ENCODE data around the gene CSPG4. TPM values are rescaled to one million over a fixed set of nuclear protein-coding genes. Genes with fewer than 3 reads are reported as not detected.

The CSPG4 gene
- total RNA-seq, 2 experiments from 2014 or later, result 0.07 TPM; not detected in 1

GRCh38 chr15:75653347-75653913 is 59.2 kb downstream of the CSPG4 start:
- Mint-ChIP-seq H3K36me3 (no peaks in the 10 kb centered on the region), H3K9me3 (ENCODE audit: low read depth) (no peaks in the 10 kb centered on the region), H3K4me1 (peaks cover 16% of the 10 kb centered on the region), H3K27ac (no peak overlapping the region), H3K4me3 (no peak overlapping the region), H3K27me3 (peaks cover 7% of the 10 kb centered on the region)
- CTCF ChIA-PET, result interaction anchor here (1.2 kb wide), 1 partner anchor 12 kb away, joined by 3 read pairs; no protein-coding TSS in a partner anchor
- ATAC-seq, result no peak
- no peak for DNase-seq

GRCh38 chr15:75651810-75652543 is 60.7 kb downstream of the CSPG4 start:
- CTCF ChIA-PET, result interaction anchor here (1.1 to 2.0 kb wide), 6 partner anchors 11 to 317 kb away, joined by 3 to 19 read pairs (median 4); partner anchors contain the start of genes COMMD4 and IMP3
- H3K36me3 Mint-ChIP-seq, result no peaks in the 10 kb centered on the region
- no peaks in the 10 kb centered on the region for H3K9me3 Mint-ChIP-seq (ENCODE audit: low read depth)
- ATAC-seq (no peak), DNase-seq (no peak)
- H3K27me3 Mint-ChIP-seq, result peaks cover 9% of the 10 kb centered on the region
- H3K4me3 Mint-ChIP-seq, result no peak overlapping the region
- H3K4me1 Mint-ChIP-seq, result peaks cover 21% of the 10 kb centered on the region
- H3K27ac Mint-ChIP-seq, result peak overlapping the region; percentile 74

GRCh38 chr15:75650908-75651809 is 61.5 kb downstream of the CSPG4 start:
- H3K9me3 Mint-ChIP-seq (ENCODE audit: low read depth), result no peaks in the 10 kb centered on the region
- peaks cover 26% of the 10 kb centered on the region for H3K4me1 Mint-ChIP-seq
- no peak overlapping the region for H3K4me3 Mint-ChIP-seq
- CTCF ChIA-PET, result interaction anchor here (0.6 to 2.0 kb wide), 6 partner anchors 10 to 316 kb away, joined by 3 to 19 read pairs (median 4); partner anchors contain the start of genes COMMD4 and IMP3
- no peaks in the 10 kb centered on the region for H3K36me3 Mint-ChIP-seq
- peak overlapping the region; percentile 74 for H3K27ac Mint-ChIP-seq
- ATAC-seq (peak; percentile 21), DNase-seq (peak; percentile 52)
- H3K27me3 Mint-ChIP-seq, result peaks cover 17% of the 10 kb centered on the region

GRCh38 chr15:75649848-75650247 is 62.8 kb downstream of the CSPG4 start:
- no peak overlapping the region for H3K27ac Mint-ChIP-seq
- H3K4me3 Mint-ChIP-seq, result no peak overlapping the region
- H3K9me3 Mint-ChIP-seq (ENCODE audit: low read depth), result no peaks in the 10 kb centered on the region
- CTCF ChIA-PET, result interaction anchor here (0.5 kb wide), 1 partner anchor 9 kb away, joined by 3 read pairs; no protein-coding TSS in a partner anchor
- DNase-seq (no peak), ATAC-seq (no peak)
- peaks cover 19% of the 10 kb centered on the region for H3K27me3 Mint-ChIP-seq
- H3K36me3 Mint-ChIP-seq, result no peaks in the 10 kb centered on the region
- peaks cover 26% of the 10 kb centered on the region for H3K4me1 Mint-ChIP-seq

- H3K4me3 Mint-ChIP-seq, result peak overlapping the region; percentile 76
- peaks cover 19% of the 10 kb centered on the region for H3K27me3 Mint-ChIP-seq
- no peaks in the 10 kb centered on the region for H3K9me3 Mint-ChIP-seq (ENCODE audit: low read depth)
- ATAC-seq (no peak), DNase-seq (no peak)
- no peaks in the 10 kb centered on the region for H3K36me3 Mint-ChIP-seq
- peaks cover 26% of the 10 kb centered on the region for H3K4me1 Mint-ChIP-seq
- H3K27ac Mint-ChIP-seq, result no peak overlapping the region
- CTCF ChIA-PET, result interaction anchor here (0.5 kb wide), 1 partner anchor 8 kb away, joined by 3 read pairs; no protein-coding TSS in a partner anchor
These were observed 63.4 kb downstream of the CSPG4 start for GRCh38 chr15:75649045-75649761.

- DNase-seq, result no peak
- H3K9me3 Mint-ChIP-seq (ENCODE audit: low read depth), result no peaks in the 10 kb centered on the region
- H3K4me3 Mint-ChIP-seq, result peak overlapping the region; percentile 76
- CTCF ChIA-PET, result interaction anchor here (0.7 to 2.6 kb wide), 12 partner anchors 10 to 282 kb away, joined by 3 to 14 read pairs (median 5); partner anchors contain the start of gene MAN2C1
- H3K27ac Mint-ChIP-seq, result no peak overlapping the region
- peaks cover 19% of the 10 kb centered on the region for H3K27me3 Mint-ChIP-seq
- H3K4me1 Mint-ChIP-seq, result peaks cover 26% of the 10 kb centered on the region
- no peak for ATAC-seq
- H3K36me3 Mint-ChIP-seq, result no peaks in the 10 kb centered on the region
These were observed 64.3 kb downstream of the CSPG4 start for GRCh38 chr15:75648156-75649000.

- ATAC-seq, result peak; percentile 72
- CTCF ChIA-PET, result interaction anchor here (0.6 to 2.6 kb wide), 16 partner anchors 9 to 281 kb away, joined by 3 to 14 read pairs (median 6); partner anchors contain the start of gene MAN2C1
- Mint-ChIP-seq H3K9me3 (ENCODE audit: low read depth) (no peaks in the 10 kb centered on the region), H3K27me3 (peaks cover 19% of the 10 kb centered on the region), H3K36me3 (no peaks in the 10 kb centered on the region), H3K4me3 (peak within 1 kb of the TSS; percentile 76), H3K27ac (no peak within 1 kb of the TSS), H3K4me1 (peaks cover 26% of the 10 kb centered on the region)
- peak; percentile 72 for DNase-seq
These were observed 65.1 kb downstream of the CSPG4 start, which contains the start of gene SNX33 for GRCh38 chr15:75647370-75648155. SNX33 (plus strand) TSS chr15:75647912; CDS start chr15:75649103, 1,191 bp downstream.

- Mint-ChIP-seq H3K9me3 (ENCODE audit: low read depth) (no peaks in the 10 kb centered on the region), H3K27me3 (peaks cover 19% of the 10 kb centered on the region), H3K4me1 (peaks cover 28% of the 10 kb centered on the region), H3K4me3 (peak overlapping the region; percentile 76), H3K36me3 (no peaks in the 10 kb centered on the region), H3K27ac (no peak overlapping the region)
- ATAC-seq (no peak), DNase-seq (no peak)
- CTCF ChIA-PET, result interaction anchor here (0.9 to 2.6 kb wide), 13 partner anchors 9 to 279 kb away, joined by 3 to 14 read pairs (median 6); partner anchors contain the start of gene MAN2C1
These were observed 65.7 kb downstream of the CSPG4 start for GRCh38 chr15:75646944-75647364.

- Mint-ChIP-seq H3K36me3 (no peaks in the 10 kb centered on the region), H3K9me3 (ENCODE audit: low read depth) (no peaks in the 10 kb centered on the region), H3K4me1 (peaks cover 22% of the 10 kb centered on the region), H3K27ac (no peak overlapping the region), H3K27me3 (peaks cover 19% of the 10 kb centered on the region), H3K4me3 (peak overlapping the region; percentile 76)
- no peak for ATAC-seq
- no peak for DNase-seq
- CTCF ChIA-PET, result interaction anchor here (1.2 to 2.6 kb wide), 6 partner anchors 8 to 278 kb away, joined by 5 to 10 read pairs (median 8); partner anchors contain the start of gene MAN2C1
These were observed 66.3 kb downstream of the CSPG4 start for GRCh38 chr15:75646112-75646943.

GRCh38 chr15:75644376-75644775 is 68.3 kb downstream of the CSPG4 start:
- no peak for ATAC-seq
- Mint-ChIP-seq H3K4me3 (no peak overlapping the region), H3K9me3 (ENCODE audit: low read depth) (no peaks in the 10 kb centered on the region), H3K4me1 (peaks cover 20% of the 10 kb centered on the region), H3K27me3 (peaks cover 19% of the 10 kb centered on the region), H3K36me3 (peaks cover 2% of the 10 kb centered on the region), H3K27ac (no peak overlapping the region)
- CTCF ChIA-PET, result interaction anchor here (0.9 to 1.1 kb wide), 2 partner anchors 42 to 276 kb away, joined by 3 read pairs; no protein-coding TSS in a partner anchor
- DNase-seq, result no peak
